ENCODE results near the gene NLRX1.
"Not testable (repeated sequence)": the region's sequence is repeated elsewhere in the genome, so short reads cannot be mapped to it uniquely, and the experiment has no call there.

GRCh38 chr11:119184399-119184798, 15.9 kb downstream of the NLRX1 start:
- TF ChIP-seq, protein P1, sequence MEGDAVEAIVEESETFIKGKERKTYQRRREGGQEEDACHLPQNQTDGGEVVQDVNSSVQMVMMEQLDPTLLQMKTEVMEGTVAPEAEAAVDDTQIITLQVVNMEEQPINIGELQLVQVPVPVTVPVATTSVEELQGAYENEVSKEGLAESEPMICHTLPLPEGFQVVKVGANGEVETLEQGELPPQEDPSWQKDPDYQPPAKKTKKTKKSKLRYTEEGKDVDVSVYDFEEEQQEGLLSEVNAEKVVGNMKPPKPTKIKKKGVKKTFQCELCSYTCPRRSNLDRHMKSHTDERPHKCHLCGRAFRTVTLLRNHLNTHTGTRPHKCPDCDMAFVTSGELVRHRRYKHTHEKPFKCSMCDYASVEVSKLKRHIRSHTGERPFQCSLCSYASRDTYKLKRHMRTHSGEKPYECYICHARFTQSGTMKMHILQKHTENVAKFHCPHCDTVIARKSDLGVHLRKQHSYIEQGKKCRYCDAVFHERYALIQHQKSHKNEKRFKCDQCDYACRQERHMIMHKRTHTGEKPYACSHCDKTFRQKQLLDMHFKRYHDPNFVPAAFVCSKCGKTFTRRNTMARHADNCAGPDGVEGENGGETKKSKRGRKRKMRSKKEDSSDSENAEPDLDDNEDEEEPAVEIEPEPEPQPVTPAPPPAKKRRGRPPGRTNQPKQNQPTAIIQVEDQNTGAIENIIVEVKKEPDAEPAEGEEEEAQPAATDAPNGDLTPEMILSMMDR (IDR thresholded peaks at IDR 0.05) = not testable (repeated sequence)
- TF ChIP-seq ZFX (IDR thresholded peaks at IDR 0.05; ENCODE audit: borderline replicate concordance) = not testable (repeated sequence)
